ENCODE results near the gene EIF2D.
"Not testable (repeated sequence)": the region's sequence is repeated elsewhere in the genome, so short reads cannot be mapped to it uniquely, and the experiment has no call there.

EIF2D gene

DNA sequence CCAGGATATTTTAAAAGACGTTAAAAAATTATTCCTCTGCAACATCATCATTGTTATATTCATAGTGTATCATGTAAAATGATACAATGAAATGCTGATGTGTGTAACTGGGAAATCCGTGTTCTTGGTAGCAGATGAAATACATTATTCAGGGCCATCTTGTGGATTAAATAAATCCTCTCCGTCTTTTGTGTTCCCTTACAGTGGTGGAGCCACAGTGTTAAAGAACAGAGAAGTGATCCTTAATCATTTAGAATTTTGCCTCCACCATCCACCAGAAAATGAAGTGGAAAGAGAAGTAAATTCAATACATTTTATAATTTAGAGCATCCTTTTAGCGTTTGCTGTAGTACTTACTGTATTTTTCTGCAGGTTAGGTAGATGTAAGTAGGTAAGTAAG is 24.4 kb upstream of the EIF2D start:
- in situ Hi-C loops (cut with MboI; ENCODE audit: low sequenced_read_pairs), result no loop called here

DNA sequence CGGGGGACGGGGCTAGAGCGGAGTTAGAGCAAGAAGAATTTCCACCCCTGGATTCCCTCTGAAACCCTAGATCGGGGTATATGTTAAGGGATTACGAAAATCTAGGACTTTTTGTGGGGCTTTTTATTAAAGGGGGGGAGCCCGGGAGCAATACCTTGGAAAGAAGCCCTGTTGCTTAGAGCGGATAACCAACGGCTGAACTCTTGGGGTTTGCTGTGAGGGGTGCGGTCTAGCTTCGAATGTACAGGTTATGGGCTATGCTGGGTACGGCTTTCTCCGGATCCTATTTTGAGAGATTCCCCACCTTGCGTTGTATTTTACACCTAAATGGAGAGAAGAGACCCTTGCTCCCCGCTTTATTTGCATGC is 23.7 kb upstream of the EIF2D start:
- in situ Hi-C loops (cut with MboI; ENCODE audit: low sequenced_read_pairs), result no loop called here

DNA sequence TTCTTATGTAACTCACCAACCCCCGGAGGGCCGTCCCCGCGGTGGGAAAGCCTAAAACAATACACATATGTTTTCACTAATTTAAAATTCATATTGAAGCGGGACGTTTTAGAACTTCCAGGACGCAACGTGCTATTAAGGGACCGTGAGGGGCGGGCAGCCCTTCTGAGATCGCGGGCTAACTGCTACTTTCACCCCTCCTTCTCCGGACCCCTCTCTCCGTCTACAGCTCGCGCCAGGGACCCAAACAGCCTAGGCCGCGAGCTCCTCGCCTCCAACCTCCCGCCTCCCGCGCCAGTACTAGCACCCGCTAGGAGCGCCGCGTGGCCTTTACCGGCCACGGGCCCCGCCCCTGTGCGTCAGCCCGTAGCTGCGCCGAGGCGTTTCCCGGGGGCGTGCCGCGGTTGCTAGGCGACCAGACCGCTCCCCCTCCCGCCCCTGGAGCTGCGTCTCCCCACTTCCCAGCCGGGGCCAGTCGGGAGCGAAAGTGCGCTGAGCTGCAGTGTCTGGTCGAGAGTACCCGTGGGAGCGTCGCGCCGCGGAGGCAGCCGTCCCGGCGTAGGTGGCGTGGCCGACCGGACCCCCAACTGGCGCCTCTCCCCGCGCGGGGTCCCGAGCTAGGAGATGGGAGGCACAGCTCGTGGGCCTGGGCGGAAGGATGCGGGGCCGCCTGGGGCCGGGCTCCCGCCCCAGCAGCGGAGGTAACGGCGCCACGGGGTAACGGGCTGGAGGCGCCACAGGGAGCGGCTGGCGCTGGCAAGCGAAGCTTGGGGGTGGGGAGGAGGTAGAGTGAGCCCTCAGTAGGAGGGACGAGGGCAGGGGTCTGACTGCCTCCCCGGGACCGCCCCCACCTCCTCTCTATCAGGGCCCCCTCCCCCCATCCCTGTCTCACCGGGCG is 23.1 kb upstream of the EIF2D start, which contains the start of gene DYRK3:
DYRK3 (plus strand) TSS at position 457 of the 898 bp plus-strand sequence; CDS start at position 625, 168 bp downstream.
- in situ Hi-C loops (cut with MboI; ENCODE audit: low sequenced_read_pairs), result no loop called here

DNA sequence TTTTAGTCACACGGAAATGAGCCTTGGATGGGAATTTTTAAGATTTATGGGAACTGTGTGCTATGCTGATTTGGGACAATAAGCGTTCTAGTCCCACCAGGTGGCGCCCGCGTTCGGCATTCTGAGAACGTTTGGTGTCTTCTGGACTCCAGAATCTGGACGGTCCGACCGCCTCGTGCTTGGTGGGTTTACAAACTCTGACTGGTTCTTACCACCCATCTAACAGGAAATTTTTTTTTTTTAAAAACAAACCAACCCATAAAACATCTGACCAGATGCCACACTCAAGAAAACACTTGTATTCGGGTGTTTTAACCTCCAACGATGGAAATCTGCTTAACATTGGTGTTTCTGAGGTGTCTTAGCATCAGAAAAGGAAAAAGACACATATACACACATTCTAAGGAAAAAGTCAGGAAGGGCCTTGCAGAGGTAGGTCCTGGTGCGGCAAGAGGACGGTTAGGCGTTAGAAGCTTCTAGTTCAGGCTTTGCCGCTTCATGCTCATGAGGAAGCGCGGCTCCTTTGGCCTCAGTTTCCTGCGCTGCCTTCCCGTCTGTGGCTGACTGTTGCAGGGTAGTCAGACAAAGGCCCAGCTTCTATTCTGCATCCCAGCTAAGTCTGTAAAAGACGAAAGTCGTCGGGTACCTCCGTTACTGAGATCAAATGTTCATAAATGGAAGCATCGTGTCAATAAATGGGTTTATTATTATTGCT is 22.3 kb upstream of the EIF2D start:
- in situ Hi-C loops (cut with MboI; ENCODE audit: low sequenced_read_pairs), result no loop called here

DNA sequence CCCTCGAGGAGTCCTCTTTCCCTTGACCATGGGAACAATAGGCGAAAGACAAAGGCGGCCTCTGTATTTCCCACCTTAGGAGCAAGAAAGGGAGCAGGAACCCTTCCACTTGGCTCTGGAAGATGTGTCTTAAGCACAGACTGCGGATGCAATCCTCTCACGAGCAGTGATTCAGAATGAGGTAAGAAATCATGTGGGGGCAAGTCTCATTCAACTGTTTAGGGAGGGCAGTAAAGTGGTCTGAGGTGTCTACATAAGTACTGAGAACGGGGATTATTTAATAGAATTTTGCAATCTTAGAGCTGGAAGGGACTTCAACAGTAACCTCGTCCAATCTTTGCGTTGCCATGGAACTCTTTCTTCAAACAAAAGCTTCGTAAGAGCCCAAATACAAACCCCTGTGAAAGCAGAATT is 21.4 kb upstream of the EIF2D start:
- in situ Hi-C loops (cut with MboI; ENCODE audit: low sequenced_read_pairs), result no loop called here

DNA sequence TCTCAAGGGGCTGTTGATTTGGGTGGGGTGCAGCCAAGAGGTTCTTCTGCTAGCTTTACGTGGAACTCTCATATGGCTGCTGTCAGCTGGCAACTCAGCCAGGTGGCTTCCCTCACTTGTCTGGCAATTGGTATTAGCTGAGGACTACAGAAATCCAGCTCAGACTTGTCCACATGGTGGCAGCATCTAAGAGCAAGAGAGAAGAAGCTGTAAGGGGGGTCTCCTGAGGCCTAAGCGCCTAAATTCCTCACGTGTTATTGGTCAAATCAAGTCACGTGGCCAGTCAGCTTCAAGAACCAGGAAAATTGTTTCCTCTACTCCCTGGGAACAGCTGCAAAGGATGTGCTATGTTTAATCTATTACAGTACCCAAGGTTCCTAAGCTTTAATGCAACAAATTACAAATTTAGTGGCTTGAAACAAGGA is 18.8 kb upstream of the EIF2D start:
- in situ Hi-C loops (cut with MboI; ENCODE audit: low sequenced_read_pairs), result no loop called here

DNA sequence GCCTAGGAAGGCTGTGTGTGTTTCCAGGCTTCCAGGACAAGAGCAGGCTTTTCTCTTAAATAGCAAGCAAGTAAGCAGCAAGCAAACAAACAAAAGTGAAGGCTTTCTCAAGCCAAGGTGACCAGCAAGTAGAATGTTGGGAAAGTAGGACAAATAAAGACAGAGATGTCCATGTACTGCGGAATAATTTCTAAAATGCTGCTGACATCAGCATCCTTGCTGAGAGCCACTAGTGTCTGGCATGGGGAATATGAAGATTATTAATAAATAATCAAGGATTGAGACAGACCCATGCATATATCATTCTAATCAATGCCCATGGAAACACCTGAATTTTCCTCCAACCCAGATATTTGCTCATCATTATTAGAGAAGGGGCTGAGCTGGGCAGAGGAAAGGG is 16.7 kb upstream of the EIF2D start:
- in situ Hi-C loops (cut with MboI; ENCODE audit: low sequenced_read_pairs), result no loop called here

DNA sequence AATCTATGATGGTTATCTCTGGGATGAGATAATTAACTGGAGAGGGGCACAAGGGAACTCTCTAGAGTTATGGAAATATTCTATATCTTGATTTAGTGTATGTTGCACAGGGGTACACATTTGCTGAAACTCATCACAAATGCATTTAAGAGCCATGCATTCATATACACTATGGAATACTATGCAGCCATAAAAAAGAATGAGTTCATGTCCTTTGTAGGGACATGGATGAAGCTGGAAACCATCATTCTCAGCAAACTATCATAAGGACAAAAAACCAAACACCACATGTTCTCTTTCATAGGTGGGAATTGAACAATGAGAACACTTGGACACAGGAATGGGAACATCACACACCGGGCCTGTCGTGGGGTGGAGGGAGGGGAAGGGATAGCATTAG is 14.1 kb upstream of the EIF2D start:
- in situ Hi-C loops (cut with MboI; ENCODE audit: low sequenced_read_pairs), result not testable (repeated sequence)

DNA sequence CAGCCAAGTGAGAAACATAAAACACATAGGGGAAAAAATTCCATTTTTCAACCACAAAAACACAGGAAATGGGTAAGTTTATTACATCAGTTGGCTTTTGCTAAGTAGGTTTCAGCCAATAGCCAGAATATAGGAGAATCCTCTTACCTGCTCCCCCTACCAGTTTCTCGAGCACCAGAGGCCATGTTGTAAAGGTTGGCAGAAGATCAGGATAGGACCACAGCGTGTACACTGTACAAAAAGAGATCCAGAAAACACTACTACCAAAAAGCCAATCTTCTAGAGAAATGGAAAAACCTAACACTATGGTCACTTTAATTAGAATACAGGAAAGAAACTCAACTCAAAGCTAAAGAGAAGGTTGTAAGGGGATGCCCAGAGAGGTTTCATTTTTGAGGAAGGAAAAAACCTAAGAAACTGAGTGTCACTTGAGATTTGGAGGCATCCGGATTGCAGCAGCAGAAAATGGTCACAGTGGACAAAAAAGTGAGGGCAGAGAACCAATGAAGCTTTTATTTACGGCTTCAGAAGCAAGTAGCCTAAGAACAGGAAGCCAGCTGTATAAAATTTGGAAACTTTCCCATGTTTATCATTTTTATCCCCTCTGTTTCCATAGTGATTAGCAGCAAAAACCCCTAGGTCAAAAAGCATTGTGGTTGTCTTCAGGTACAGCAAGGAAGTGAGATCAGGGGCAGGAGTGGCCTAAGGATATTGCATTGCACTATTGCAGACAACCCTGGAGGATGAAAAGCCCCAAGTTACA is 2.9 kb downstream of the EIF2D start:
- in situ Hi-C loops (cut with MboI; ENCODE audit: low sequenced_read_pairs), result no loop called here

DNA sequence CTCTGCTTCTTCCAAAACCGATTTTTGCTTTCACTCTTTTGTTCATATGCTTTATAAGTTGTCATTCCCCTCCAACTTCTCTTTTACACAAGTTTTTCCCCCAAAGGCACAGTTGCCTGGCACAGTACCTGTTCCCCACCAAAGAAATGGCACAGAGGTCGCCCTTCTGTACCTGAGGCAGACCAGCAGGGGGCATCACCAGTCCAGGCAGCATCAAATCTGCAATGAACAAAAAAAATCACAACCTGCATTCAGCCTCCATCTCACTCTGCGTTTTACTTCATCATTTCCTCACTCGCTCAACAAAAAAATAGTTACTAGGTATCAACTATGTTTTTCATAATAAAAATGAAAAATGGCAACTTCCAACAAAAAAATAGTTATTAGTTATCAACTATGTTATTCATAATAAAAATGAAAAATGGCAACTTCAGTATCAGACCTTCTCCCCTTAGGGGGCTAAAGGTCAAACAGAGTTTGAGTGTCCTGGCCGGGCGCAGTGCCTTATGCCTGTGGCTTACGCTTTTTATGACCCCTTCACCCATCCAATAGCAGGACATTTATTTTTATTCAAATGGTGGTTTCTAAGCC is 4.1 kb downstream of the EIF2D start:
- in situ Hi-C loops (cut with MboI; ENCODE audit: low sequenced_read_pairs), result no loop called here

DNA sequence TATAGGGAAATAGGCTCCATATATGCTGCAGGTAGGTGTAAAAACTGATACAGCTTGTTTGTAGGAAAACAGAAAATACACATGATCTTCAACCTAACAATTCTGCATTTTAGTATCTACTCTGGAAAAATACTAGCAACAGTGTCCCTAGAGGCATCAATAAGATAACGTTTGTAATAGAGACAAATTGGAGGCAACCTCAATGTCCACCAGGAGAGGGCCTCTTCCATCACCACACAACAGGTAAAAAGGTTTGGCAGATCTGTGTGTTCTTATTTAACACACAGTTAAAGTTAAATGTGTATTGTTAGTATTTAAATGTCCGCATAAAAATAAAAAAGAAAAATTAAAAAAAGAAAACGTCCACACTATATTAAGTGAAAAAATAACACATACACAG is 5.4 kb downstream of the EIF2D start:
- in situ Hi-C loops (cut with MboI; ENCODE audit: low sequenced_read_pairs), result no loop called here

DNA sequence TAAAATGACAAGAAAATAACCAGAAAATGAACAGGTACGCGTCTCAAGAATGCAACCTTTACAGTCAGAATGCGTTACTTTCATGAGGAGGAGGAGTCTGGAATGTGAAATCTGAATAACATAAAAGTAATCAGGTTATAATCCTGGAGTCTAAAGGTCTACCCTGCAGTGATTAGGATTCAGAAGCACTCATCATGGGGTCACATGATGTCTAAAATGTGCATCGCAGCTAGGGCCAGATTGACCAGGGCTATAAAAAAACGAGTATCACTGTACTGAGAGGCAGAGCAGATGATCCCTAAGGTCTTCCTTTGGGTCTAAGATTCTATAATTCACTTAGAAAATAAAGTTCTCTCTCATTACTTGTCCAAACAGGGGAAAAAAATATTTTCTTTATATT is 7.4 kb downstream of the EIF2D start:
- in situ Hi-C loops (cut with MboI; ENCODE audit: low sequenced_read_pairs), result no loop called here

DNA sequence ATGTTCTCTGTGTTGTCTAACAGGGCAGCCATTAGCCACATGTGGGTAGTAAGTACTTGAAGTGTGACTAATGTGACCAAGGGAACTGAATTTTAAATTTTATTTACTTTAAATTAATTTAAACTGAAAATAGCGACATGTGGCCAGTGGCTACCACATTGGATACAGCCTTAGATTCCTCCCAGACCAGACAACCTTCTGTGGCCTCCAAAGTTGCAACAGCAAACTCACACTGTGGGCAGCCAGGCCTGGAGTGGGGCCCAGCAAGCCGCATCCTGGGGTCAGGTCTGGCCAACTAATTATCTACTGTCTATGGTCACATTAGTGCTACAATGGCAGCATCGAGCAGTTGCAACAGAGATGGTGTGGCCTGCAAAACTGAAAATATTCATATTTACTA is 11.7 kb downstream of the EIF2D start:
- in situ Hi-C loops (cut with MboI; ENCODE audit: low sequenced_read_pairs), result no loop called here

DNA sequence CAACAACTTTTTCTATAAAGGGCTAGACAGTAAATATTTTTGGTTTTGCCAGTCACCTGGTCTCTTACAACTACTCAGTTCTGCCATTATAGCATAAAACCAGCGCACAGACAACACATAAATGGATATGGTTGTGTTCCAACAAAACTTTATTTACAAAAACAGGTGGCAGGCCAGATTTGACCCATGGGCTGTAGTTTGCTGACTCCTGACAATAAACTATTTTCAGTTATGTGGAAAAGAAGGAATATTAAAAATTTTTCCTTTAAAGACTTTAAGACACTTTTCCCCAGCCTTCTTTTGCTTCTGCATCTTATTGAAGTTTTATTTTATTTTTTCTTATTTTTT is 16.0 kb downstream of the EIF2D start:
- in situ Hi-C loops (cut with MboI; ENCODE audit: low sequenced_read_pairs), result no loop called here

DNA sequence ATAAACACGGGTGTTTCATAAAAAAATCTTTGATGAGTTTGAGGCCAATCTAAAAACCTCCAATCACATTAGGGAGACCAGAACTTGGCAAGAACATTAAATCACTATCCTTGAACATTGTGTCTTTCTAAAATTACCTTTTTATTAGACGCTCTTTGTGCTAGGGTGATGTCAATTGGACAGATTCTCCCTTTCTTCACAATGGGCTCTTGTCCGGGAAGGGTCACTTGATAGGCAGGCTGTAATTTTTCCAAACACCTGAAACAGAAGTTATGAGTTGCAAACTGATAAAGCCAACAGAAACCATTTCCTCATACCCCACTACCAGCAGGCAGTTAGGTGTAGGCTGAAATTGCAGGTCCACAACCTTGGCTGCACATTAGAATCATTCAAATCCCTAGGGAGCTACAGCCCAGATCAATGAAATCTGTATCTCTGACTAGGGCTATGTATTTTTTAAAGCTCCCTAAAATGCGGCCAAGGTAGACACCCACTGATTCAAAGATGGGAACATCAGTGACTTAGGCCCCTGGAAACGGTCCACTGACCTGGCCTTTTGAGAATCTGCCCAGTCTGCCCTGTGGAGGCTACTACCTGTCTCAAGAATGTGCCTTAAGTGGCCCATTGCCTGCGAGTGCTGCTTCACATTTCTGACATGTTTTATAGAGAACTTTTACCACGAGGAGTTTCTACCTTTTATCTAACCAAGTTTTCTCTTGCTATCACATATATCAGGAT is 16.5 kb downstream of the EIF2D start:
- in situ Hi-C loops (cut with MboI; ENCODE audit: low sequenced_read_pairs), result no loop called here

DNA sequence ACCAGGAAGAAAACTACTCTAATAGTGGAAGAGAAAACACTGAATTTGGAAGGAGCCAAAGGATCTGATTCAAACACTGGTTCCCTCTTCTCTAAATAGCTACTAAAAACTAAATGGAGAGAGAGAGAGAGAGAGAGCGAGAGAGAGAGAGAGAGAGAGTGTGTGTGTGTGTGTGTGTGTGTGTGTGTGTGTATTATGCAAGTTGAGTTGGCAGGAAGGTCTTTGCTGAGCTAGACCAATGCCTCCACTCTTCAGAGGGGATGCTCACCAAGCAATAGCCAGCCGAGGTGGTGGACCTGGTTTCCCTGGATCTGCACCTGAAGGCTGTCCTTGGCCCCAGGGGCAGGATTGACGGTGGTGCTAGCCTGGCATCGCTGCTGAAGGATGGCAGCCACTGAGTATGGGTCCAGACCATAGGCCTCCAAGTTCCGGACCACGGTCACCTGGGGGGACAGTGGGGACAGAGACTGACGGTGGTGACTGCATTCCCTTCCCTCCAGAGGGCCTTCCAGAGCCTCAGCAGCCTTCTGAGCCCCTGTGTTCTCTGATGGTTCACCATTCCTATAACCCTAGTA is 18.8 kb downstream of the EIF2D start:
- in situ Hi-C loops (cut with MboI; ENCODE audit: low sequenced_read_pairs), result no loop called here

DNA sequence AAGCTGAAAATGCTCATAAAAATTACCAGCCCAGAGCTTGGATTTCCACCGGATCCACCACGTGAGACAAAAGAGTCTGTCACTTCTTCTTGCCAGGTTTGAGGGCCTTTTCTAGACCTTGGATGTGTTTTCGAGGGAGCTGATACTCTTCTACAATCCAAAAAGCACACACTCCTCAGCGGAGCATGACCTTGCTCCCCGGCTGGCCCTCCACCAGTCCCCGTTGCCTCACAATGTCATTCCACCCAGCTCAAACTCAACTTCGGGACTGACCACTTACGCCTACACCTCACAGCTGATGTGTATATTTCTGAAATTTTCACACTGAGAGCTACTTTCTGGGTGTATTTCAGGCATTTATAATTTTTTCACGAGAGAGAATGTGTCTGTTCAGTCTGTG is 20.6 kb downstream of the EIF2D start:
- in situ Hi-C loops (cut with MboI; ENCODE audit: low sequenced_read_pairs), result no loop called here

DNA sequence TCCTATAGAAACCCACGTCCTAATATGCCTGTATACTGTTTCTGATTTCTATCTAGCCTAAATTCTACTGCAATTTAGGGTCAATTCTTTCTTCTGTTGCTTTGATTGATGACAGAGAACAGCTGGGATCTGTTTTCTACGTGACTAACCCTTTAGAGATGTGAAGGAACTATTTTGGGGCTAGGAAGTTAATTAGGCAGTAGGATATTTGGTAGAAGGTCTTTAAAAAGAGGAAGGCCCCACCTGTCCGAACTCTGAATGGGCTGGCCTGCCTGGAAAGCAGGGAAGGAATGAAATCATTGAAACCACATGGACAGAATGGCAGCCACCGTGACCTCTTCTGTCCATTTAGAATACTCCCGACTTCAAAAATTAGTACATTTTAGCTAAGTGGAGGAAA is 21.0 kb downstream of the EIF2D start:
- in situ Hi-C loops (cut with MboI; ENCODE audit: low sequenced_read_pairs), result no loop called here

DNA sequence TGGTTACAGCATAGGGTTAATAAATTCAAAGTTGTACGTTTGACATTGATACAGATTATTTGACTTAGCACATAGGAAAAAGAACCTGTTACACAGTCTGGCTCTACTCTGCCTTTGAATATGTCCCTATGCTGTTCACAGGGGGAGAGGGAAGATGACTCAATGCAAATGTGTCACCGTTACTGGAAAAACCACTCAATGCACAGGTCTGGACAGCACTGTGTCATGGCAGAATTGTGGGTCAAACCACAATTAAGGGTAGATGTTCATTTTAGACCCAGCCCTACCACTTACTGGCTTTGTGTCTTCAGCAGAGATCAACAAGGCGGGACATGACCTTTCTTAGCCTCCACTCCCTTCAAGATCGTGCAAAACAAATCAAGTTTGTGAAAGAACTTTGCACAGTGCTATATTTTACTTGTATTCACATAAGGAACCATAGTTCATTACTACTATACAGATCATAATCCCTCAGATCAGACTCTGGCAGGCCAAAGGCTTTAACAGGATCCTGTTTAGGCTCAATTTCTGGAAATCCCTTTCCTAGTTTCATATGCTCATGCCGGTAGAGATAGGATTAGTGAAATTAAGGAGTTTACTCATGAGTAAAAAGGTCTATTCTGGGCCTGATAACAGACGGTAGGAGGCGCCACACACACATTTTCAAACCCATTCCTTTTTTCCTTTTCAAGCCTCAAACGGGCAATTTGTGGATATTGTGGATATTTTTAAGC is 22.1 kb downstream of the EIF2D start:
- in situ Hi-C loops (cut with MboI; ENCODE audit: low sequenced_read_pairs), result no loop called here

DNA sequence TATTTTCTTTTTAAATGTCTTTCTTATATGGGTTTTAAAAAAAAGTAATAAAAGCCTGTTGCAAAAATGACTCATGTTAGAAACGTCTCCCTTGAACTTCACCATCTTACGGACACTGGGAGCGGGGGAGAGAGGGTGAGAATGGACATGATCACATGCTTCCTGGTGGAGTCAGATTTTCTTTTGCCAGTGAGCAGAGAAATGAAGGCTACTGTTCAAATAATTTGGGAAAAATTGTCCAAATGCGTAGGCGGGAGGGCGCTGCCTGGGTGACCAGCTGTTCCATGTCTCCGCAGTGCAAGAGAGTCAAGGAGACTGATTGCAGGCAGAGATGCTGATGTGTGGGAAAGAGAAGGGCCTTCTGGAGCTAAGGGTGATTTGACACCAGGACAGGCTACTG is 23.1 kb downstream of the EIF2D start:
- in situ Hi-C loops (cut with MboI; ENCODE audit: low sequenced_read_pairs), result no loop called here
